ENCODE data around the gene PCDHA7.
"Not testable (repeated sequence)": the region's sequence is repeated elsewhere in the genome, so short reads cannot be mapped to it uniquely, and the experiment has no call there.

PCDHA7 gene, protein sequence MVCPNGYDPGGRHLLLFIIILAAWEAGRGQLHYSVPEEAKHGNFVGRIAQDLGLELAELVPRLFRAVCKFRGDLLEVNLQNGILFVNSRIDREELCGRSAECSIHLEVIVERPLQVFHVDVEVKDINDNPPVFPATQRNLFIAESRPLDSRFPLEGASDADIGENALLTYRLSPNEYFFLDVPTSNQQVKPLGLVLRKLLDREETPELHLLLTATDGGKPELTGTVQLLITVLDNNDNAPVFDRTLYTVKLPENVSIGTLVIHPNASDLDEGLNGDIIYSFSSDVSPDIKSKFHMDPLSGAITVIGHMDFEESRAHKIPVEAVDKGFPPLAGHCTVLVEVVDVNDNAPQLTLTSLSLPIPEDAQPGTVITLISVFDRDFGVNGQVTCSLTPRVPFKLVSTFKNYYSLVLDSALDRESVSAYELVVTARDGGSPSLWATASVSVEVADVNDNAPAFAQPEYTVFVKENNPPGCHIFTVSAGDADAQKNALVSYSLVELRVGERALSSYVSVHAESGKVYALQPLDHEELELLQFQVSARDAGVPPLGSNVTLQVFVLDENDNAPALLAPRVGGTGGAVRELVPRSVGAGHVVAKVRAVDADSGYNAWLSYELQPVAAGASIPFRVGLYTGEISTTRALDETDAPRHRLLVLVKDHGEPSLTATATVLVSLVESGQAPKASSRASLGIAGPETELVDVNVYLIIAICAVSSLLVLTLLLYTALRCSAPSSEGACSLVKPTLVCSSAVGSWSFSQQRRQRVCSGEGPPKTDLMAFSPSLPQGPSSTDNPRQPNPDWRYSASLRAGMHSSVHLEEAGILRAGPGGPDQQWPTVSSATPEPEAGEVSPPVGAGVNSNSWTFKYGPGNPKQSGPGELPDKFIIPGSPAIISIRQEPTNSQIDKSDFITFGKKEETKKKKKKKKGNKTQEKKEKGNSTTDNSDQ

GRCh38 chr5:140833993-140834392 lies at the start of gene PCDHA7:
Gene PCDHA7 (plus strand): TSS chr5:140834269. CDS start chr5:140834384, 115 bp downstream.
- no peak for DNase-seq

- no peak for DNase-seq
These were observed 48.0 kb upstream of the PCDHA7 start, which contains the start of gene PCDHA1 for GRCh38 chr5:140785905-140786686. Gene PCDHA1 (plus strand): TSS chr5:140786140.

DNA sequence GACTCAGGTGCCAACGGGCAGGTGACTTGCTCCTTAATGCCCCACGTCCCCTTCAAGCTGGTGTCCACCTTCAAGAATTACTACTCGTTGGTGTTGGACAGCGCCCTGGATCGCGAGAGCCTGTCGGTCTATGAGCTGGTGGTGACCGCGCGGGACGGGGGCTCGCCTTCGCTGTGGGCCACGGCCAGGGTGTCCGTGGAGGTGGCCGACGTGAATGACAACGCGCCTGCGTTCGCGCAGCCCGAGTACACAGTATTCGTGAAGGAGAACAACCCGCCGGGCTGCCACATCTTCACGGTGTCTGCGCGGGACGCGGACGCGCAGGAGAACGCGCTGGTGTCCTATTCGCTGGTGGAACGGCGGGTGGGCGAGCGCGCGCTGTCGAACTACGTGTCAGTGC lies 46.6 kb upstream of the PCDHA7 start:
- DNase-seq = not testable (repeated sequence)

- not testable (repeated sequence) for DNase-seq
These were observed 46.1 kb upstream of the PCDHA7 start for GRCh38 chr5:140787849-140788504.

GRCh38 chr5:140791089-140791488 lies 43.0 kb upstream of the PCDHA7 start:
- DNase-seq = peak; percentile 79

- no peak for DNase-seq
These were observed 39.3 kb upstream of the PCDHA7 start, which contains the start of gene PCDHA2 for GRCh38 chr5:140794595-140795258. Gene PCDHA2 (plus strand): TSS chr5:140794852.

GRCh38 chr5:140795259-140795641 lies 38.8 kb upstream of the PCDHA7 start:
- no peak for DNase-seq

- not testable (repeated sequence) for DNase-seq
These were observed 37.9 kb upstream of the PCDHA7 start for GRCh38 chr5:140796072-140796717.

DNA sequence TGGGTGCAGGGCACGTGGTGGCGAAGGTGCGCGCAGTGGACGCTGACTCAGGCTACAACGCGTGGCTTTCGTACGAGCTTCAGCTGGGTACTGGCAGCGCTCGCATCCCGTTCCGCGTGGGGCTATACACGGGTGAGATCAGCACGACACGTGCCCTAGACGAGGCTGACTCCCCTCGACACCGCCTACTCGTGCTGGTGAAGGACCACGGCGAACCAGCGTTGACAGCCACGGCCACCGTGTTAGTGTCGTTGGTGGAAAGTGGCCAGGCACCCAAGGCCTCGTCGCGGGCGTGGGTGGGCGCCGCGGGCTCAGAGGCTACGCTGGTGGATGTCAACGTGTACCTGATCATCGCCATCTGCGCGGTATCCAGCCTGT lies 37.4 kb upstream of the PCDHA7 start:
- no peak for DNase-seq

DNA sequence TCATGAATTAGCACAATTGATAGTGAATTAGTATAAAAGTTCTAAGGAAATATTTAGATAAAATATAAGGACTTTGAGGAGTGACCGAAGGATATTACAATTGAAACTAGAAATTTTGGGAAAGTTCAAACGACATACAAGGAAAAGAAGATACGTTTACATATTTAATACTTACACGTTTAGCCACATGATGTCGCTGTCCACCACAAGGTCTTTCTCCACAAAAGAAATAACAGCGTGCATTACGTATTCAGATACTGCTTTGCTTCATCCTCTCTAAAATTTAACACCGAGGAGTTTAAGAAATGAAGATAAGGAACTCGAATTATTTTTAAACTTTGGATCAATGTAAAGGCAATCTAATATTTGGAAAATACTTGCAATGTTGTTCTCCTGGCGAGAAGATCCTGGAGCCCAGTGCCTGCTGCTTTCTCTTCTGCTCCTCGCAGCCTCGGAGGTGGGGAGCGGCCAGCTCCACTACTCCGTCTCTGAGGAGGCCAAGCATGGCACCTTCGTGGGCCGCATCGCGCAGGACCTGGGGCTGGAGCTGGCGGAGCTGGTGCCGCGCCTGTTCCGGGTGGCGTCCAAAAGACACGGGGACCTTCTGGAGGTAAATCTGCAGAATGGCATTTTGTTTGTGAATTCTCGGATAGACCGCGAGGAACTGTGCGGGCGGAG lies 33.1 kb upstream of the PCDHA7 start, which contains the start of gene PCDHA3:
Gene PCDHA3 (plus strand): TSS at position 242 of the 678 bp plus-strand sequence.
- no peak for DNase-seq

- DNase-seq = no peak
These were observed 32.6 kb upstream of the PCDHA7 start for GRCh38 chr5:140801494-140801841.

DNA sequence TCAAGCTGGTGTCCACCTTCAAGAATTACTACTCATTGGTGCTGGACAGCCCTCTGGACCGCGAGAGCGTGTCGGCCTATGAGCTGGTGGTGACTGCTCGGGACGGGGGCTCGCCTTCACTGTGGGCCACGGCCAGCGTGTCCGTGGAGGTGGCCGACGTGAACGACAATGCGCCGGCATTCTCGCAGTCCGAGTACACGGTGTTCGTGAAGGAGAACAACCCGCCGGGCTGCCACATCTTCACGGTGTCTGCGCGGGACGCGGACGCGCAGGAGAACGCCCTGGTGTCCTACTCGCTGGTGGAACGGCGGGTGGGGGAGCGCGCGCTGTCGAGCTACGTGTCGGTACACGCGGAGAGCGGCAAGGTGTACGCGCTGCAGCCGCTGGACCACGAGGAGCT lies 31.7 kb upstream of the PCDHA7 start:
- DNase-seq = not testable (repeated sequence)

- no peak for DNase-seq
These were observed 31.2 kb upstream of the PCDHA7 start for GRCh38 chr5:140802781-140803271.

DNA sequence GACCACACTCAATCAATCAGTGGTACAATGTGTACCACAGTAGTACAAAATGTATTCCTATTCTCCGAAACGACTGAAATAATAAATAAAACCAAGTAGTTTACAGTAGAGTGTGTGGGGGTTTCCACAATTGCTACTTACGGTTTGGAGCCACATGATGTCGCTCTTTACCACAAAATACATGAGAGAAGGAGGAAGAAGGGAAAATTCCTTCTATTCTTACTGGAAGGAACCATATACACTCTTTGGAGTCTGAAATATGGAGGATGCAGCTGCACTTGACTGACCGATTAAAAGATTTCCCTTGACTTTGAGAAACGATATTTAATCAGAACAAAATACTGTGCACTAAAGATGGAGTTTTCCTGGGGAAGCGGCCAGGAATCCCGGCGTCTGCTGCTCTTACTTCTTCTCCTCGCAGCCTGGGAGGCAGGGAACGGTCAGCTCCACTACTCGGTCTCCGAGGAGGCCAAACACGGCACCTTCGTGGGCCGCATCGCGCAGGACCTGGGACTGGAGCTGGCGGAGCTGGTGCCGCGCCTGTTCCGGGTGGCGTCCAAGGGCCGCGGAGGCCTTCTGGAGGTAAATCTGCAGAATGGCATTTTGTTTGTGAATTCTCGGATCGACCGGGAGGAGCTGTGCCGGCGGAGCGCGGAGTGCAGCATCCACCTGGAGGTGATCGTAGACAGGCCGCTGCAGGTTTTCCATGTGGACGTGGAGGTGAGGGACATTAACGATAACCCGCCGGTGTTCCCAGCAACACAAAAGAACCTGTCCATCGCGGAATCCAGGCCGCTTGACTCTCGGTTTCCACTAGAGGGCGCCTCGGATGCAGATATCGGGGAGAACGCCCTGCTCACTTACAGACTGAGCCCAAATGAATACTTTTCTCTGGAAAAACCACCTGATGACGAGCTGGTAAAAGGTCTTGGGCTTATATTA lies 27.0 kb upstream of the PCDHA7 start, which contains the start of gene PCDHA4:
Gene PCDHA4 (plus strand): TSS at position 235 of the 942 bp plus-strand sequence.
- DNase-seq = no peak

DNA sequence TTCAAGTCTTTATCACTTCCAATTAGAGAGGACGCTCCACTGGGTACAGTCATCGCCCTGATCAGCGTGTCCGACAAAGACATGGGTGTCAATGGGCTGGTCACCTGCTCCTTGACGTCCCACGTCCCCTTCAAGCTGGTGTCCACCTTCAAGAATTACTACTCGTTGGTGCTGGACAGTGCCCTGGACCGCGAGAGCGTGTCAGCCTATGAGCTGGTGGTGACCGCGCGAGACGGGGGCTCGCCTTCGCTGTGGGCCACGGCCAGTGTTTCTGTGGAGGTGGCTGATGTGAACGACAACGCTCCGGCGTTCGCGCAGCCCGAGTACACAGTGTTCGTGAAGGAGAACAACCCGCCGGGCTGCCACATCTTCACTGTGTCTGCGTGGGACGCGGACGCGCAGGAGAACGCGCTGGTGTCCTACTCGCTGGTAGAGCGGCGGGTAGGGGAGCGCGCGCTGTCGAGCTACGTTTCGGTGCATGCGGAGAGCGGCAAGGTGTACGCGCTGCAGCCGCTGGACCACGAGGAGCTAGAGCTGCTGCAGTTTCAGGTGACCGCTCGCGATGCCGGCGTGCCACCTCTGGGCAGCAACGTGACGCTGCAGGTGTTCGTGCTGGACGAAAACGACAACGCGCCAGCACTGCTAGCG lies 25.7 kb upstream of the PCDHA7 start:
- DNase-seq = not testable (repeated sequence)

DNA sequence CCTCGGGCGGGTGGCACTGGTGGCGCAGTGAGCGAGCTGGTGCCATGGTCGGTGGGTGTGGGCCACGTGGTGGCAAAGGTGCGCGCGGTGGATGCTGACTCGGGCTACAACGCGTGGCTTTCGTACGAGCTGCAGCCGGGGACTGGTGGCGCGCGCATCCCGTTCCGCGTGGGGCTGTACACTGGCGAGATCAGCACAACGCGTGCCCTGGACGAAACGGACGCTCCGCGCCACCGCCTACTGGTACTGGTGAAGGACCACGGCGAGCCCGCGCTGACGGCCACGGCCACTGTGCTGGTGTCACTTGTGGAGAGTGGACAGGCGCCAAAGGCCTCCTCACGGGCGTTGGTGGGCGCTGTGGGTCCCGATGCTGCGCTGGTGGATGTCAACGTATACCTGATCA lies 25.2 kb upstream of the PCDHA7 start:
- no peak for DNase-seq

DNA sequence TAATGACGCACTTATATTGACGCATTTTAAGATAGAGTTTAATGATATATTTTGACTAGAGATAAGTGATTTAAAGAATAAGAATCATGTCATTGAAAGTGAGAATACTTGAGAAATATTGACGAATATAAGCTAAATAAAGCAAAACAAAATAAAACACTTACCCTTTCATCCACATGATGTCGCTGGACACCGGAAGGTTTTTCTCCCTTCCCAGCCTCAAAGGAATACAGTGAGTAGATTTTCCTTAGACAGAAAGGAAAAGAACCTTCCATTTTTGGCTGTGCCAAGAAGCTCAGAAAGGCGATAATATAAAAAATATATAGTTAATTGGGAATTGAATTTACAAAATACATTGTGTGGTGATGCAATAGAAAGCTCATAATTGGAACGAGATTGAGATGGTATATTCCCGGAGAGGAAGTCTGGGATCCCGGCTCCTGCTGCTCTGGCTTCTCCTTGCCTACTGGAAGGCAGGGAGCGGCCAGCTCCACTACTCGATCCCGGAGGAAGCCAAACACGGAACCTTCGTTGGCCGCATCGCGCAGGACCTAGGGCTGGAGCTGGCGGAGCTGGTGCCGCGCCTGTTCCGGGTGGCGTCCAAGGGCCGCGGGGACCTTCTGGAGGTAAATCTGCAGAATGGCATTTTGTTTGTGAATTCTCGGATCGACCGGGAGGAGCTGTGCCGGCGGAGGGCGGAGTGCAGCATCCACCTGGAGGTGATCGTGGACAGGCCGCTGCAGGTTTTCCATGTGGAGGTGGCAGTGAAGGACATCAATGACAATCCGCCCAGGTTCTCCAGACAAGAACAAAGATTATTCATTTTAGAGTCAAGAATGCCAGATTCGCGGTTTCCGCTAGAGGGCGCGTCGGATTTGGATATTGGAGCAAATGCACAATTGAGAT lies 12.4 kb upstream of the PCDHA7 start, which contains the start of gene PCDHA5:
Gene PCDHA5 (plus strand): TSS at position 239 of the 906 bp plus-strand sequence.
- no peak for DNase-seq
